HepG2 (cell line): ENCODE results near the gene UBXN1. TPM values are rescaled to one million over a fixed set of nuclear protein-coding genes. Genes with fewer than 3 reads are reported as not detected.

Source experiments
- CEBPB ChIP-seq: IDR thresholded peaks from 2 replicates; pipeline ENCODE4 v1.6.1; 2011; ENCODE audit warnings: low read depth, low read length, improper control_type of control experiment, borderline replicate concordance
- NFIB ChIP-seq: sonication (generic); formaldehyde crosslinking; IDR thresholded peaks from 2 replicates; pipeline ENCODE4 v1.9.0; 2021; ENCODE audit warnings: missing genetic modification reagents, mild to moderate bottlenecking, borderline replicate concordance
- SKIL ChIP-seq: sonication (generic); formaldehyde crosslinking; IDR thresholded peaks from 2 replicates; pipeline ENCODE4 v1.8.0; 2022; ENCODE audit warnings: missing genetic modification reagents, mild to moderate bottlenecking, moderate library complexity, borderline replicate concordance
- SMYD3 ChIP-seq: sonication (generic); formaldehyde crosslinking; IDR thresholded peaks from 2 replicates; pipeline ENCODE4 v1.8.1; 2023; ENCODE audit warnings: mild to moderate bottlenecking, missing genetic modification reagents
- TBP ChIP-seq: sonication (generic); formaldehyde crosslinking; IDR thresholded peaks from 2 replicates; pipeline ENCODE4 v1.5.0; 2020; ENCODE audit warnings: missing genetic modification reagents
- YEATS2 ChIP-seq: sonication (generic); formaldehyde crosslinking; IDR thresholded peaks from 2 replicates; pipeline ENCODE4 v1.4.0; 2020; ENCODE audit warnings: missing genetic modification reagents, borderline replicate concordance
- ZHX1 ChIP-seq: sonication (generic); formaldehyde crosslinking; IDR thresholded peaks from 2 replicates; pipeline ENCODE4 v1.8.1; 2022; ENCODE audit warnings: low read depth, mild to moderate bottlenecking, missing genetic modification reagents
- ZMYM3 ChIP-seq: sonication (generic); formaldehyde crosslinking; IDR thresholded peaks from 2 replicates; pipeline ENCODE4 v1.5.1; 2020; ENCODE audit warnings: mild to moderate bottlenecking, missing genetic modification reagents
- ZNF282 ChIP-seq: fragments of 450-650 bp; IDR thresholded peaks from 2 replicates; pipeline ENCODE4 v1.6.1; 2018; ENCODE audit not compliant: partially characterized antibody
- ZNF296 ChIP-seq: sonication (generic); formaldehyde crosslinking; conservative IDR thresholded peaks from 2 replicates; pipeline ENCODE4 v1.5.0; 2020; ENCODE audit warnings: mild to moderate bottlenecking, missing genetic modification reagents
- ZNF451 ChIP-seq: sonication (generic); formaldehyde crosslinking; IDR thresholded peaks from 2 replicates; pipeline ENCODE4 v1.5.0; 2020; ENCODE audit warnings: mild to moderate bottlenecking, missing genetic modification reagents
- ZNF644 ChIP-seq: IDR thresholded peaks from 2 replicates; pipeline ENCODE4 v1.6.1; 2016; ENCODE audit warnings: low read depth
- ZNF772 ChIP-seq: sonication (generic); formaldehyde crosslinking; IDR thresholded peaks from 2 replicates; pipeline ENCODE4 v1.5.0; 2020; ENCODE audit warnings: mild to moderate bottlenecking, missing genetic modification reagents
- ZSCAN20 ChIP-seq: sonication (generic); formaldehyde crosslinking; IDR thresholded peaks from 2 replicates; pipeline ENCODE4 v1.4.0; 2020; ENCODE audit warnings: missing genetic modification reagents, mild to moderate bottlenecking, borderline replicate concordance
- ZSCAN25 ChIP-seq: sonication (generic); formaldehyde crosslinking; IDR thresholded peaks from 2 replicates; pipeline ENCODE4 v1.8.0; 2022; ENCODE audit warnings: mild to moderate bottlenecking, missing genetic modification reagents
- ZSCAN31 ChIP-seq: sonication (generic); formaldehyde crosslinking; IDR thresholded peaks from 2 replicates; pipeline ENCODE4 v1.5.0; 2020; ENCODE audit warnings: low read depth, mild to moderate bottlenecking, missing genetic modification reagents
- polyA plus RNA-seq, 8 experiments: library from polyadenylated mRNA; depleted of rRNA in 3 of 8; stranded (reverse) in 7 of 8; unstranded in 1 of 8; fragments of >200 nt; fragmentation: Illumina TruSeq in 4 of 8; extraction: Trizol in 4 of 8; gene quantifications; 2 replicates each; pipeline versions ENCODE4 v1.2.1 to v1.2.3, GENCODE V29; 2011 to 2016; ENCODE audit warnings: low read depth in 4 of 8, missing spikeins in 1 of 8, mixed read lengths in 1 of 8; ENCODE audit not compliant: insufficient read depth in 1 of 8
- total RNA-seq, 5 experiments: library from RNA; depleted of rRNA; stranded (reverse); fragments of >200 nt; fragmentation: Illumina TruSeq; extraction: Trizol; gene quantifications; 2 replicates each; pipeline ENCODE4 v1.2.3, GENCODE V29; 2016; ENCODE audit warnings: low read depth in 1 of 5
- TF ChIP-seq, protein P1 (sequence below): sonication (generic); formaldehyde crosslinking; IDR thresholded peaks from 2 replicates; pipeline ENCODE4 v1.5.1; 2020; ENCODE audit warnings: mild to moderate bottlenecking, missing genetic modification reagents, borderline replicate concordance
- TF ChIP-seq, protein P2 (sequence below): sonication (generic); formaldehyde crosslinking; IDR thresholded peaks from 2 replicates; pipeline ENCODE4 v1.5.1; 2020; ENCODE audit warnings: missing genetic modification reagents, mild to moderate bottlenecking, borderline replicate concordance

UBXN1 gene
- total and polyA plus RNA-seq, 2 of the 13 experiments (the other 11 are each of a cell fraction or from before 2014, with no cell fraction given): 47.5 to 52.4 TPM

DNA sequence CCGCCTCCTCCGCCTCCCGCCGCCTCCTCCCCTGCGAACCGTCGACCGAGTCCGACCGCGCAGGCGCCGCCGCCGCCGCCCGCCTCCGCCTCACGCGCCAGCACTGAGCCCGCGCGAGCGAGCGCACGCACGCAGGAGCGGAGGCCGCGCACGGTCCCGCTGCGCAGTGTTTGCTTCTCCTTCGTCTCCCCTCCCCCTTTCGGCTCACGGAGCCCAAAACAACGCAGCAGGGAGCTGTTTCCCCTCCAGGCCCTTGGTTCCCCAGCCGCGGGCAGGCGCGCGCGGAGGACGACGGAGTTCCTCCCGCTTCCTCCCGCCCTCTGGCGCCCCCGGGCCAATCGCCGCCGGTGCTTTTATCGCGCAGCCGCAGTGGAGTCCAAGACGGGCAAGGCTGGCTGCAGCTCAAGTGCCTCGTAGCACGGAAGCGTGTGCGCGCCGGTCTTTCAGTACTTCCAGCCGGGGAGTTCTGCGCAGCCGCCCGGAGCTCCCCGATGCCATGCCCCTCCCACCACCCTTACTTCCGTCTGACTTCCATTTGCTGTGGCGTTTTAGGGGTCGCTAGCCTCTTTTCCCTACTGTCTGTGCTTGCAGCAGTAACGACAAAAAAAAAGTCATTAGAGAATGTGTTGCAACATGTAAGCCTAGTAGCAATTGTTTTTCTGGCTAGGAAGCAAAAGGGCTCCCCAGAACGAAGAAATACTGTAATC, 48.4 kb upstream of the UBXN1 start, which contains the start of gene HNRNPUL2 (continued):
- TF ChIP-seq, protein P1, sequence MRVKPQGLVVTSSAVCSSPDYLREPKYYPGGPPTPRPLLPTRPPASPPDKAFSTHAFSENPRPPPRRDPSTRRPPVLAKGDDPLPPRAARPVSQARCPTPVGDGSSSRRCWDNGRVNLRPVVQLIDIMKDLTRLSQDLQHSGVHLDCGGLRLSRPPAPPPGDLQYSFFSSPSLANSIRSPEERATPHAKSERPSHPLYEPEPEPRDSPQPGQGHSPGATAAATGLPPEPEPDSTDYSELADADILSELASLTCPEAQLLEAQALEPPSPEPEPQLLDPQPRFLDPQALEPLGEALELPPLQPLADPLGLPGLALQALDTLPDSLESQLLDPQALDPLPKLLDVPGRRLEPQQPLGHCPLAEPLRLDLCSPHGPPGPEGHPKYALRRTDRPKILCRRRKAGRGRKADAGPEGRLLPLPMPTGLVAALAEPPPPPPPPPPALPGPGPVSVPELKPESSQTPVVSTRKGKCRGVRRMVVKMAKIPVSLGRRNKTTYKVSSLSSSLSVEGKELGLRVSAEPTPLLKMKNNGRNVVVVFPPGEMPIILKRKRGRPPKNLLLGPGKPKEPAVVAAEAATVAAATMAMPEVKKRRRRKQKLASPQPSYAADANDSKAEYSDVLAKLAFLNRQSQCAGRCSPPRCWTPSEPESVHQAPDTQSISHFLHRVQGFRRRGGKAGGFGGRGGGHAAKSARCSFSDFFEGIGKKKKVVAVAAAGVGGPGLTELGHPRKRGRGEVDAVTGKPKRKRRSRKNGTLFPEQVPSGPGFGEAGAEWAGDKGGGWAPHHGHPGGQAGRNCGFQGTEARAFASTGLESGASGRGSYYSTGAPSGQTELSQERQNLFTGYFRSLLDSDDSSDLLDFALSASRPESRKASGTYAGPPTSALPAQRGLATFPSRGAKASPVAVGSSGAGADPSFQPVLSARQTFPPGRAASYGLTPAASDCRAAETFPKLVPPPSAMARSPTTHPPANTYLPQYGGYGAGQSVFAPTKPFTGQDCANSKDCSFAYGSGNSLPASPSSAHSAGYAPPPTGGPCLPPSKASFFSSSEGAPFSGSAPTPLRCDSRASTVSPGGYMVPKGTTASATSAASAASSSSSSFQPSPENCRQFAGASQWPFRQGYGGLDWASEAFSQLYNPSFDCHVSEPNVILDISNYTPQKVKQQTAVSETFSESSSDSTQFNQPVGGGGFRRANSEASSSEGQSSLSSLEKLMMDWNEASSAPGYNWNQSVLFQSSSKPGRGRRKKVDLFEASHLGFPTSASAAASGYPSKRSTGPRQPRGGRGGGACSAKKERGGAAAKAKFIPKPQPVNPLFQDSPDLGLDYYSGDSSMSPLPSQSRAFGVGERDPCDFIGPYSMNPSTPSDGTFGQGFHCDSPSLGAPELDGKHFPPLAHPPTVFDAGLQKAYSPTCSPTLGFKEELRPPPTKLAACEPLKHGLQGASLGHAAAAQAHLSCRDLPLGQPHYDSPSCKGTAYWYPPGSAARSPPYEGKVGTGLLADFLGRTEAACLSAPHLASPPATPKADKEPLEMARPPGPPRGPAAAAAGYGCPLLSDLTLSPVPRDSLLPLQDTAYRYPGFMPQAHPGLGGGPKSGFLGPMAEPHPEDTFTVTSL (CRISPR knock-in tag): no peak; the same call in 1 of the 2 replicates
- TF ChIP-seq SMYD3 (CRISPR knock-in tag): peak; percentile 57; the same call in 1 of the 2 replicates
- peak; percentile 96; the same call in 1 of the 2 replicates for TF ChIP-seq ZNF451 (CRISPR knock-in tag)
- no peak for TF ChIP-seq ZMYM3 (CRISPR knock-in tag)
- TF ChIP-seq, protein P2, sequence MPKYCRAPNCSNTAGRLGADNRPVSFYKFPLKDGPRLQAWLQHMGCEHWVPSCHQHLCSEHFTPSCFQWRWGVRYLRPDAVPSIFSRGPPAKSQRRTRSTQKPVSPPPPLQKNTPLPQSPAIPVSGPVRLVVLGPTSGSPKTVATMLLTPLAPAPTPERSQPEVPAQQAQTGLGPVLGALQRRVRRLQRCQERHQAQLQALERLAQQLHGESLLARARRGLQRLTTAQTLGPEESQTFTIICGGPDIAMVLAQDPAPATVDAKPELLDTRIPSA (CRISPR knock-in tag): no peak; the same call in 1 of the 2 replicates
- peak; percentile 88 for TF ChIP-seq YEATS2 (CRISPR knock-in tag)
- no peak for TF ChIP-seq ZNF644
- no peak; the same call in 1 of the 2 replicates for TF ChIP-seq SKIL
- TF ChIP-seq ZSCAN31: peak; percentile 75; the same call in 1 of the 2 replicates
- no peak for TF ChIP-seq NFIB (CRISPR knock-in tag)
- peak; percentile 92 for TF ChIP-seq ZSCAN25 (CRISPR knock-in tag)
- TF ChIP-seq ZSCAN20: no peak; the same call in 1 of the 2 replicates
- no peak for TF ChIP-seq ZNF282
- TF ChIP-seq ZNF296: 0 out of 2 replicates have a peak, but pooled peaks have one; percentile 17
- TF ChIP-seq ZNF772 (CRISPR knock-in tag): peak; percentile 86; the same call in 1 of the 2 replicates
- TF ChIP-seq ZHX1: 0 out of 2 replicates have a peak, but pooled peaks have one; percentile 60
- peak; percentile 63; the same call in 1 of the 2 replicates for TF ChIP-seq TBP (CRISPR knock-in tag)
- no peak for TF ChIP-seq CEBPB
